NT2/D1 (cell line): ENCODE results near the gene FIGNL1.

ENCODE experiments used
- SUZ12 ChIP-seq: IDR thresholded peaks from 2 replicates; pipeline ENCODE4 v1.6.1; 2011; ENCODE audit not compliant: insufficient read length, insufficient read depth; ENCODE audit errors: extremely low read depth
- YY1 ChIP-seq: IDR thresholded peaks from 2 replicates; pipeline ENCODE4 v1.6.1; 2011; ENCODE audit not compliant: insufficient read length, insufficient read depth
- ZNF274 ChIP-seq: IDR thresholded peaks from 2 replicates; pipeline ENCODE4 v1.6.1; 2011; ENCODE audit warnings: mild to moderate bottlenecking, low read depth, low read length

DNA sequence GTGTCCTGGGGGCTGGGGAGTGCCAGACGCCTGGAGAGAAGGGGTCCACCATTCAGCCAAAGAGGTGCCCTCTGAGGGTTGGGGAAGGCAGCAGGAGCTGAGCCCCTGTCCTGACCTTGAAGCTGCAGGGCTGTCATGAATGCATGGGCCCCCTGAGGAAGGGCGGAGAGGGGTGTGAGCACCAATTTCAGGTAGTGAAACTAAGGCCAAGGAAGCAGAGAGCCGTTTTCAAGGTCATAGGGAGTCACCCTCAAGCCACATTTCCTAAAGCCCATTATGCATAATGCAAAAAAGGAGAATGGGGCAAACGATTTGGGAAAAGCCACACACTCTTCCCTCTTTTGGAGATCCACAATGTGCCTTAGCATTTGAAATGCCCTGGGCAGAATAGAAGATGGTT lies 37.2 kb downstream of the FIGNL1 start:
- TF ChIP-seq YY1 (no peak), ZNF274 (no peak), SUZ12 (no peak)
